HG02943 (cell line): ENCODE measurements around the gene PLXNB1.
"Not testable (repeated sequence)": the region's sequence is repeated elsewhere in the genome, so short reads cannot be mapped to it uniquely, and the experiment has no call there.

Source experiments
- ATAC-seq: cut with Tn5 transposase; IDR thresholded peaks from one replicate; pipeline ENCODE4 v1.9.1; 2021; ENCODE audit warnings: mild to moderate bottlenecking, low read depth, moderate library complexity; ENCODE audit not compliant: unreplicated experiment

Gene PLXNB1, protein sequence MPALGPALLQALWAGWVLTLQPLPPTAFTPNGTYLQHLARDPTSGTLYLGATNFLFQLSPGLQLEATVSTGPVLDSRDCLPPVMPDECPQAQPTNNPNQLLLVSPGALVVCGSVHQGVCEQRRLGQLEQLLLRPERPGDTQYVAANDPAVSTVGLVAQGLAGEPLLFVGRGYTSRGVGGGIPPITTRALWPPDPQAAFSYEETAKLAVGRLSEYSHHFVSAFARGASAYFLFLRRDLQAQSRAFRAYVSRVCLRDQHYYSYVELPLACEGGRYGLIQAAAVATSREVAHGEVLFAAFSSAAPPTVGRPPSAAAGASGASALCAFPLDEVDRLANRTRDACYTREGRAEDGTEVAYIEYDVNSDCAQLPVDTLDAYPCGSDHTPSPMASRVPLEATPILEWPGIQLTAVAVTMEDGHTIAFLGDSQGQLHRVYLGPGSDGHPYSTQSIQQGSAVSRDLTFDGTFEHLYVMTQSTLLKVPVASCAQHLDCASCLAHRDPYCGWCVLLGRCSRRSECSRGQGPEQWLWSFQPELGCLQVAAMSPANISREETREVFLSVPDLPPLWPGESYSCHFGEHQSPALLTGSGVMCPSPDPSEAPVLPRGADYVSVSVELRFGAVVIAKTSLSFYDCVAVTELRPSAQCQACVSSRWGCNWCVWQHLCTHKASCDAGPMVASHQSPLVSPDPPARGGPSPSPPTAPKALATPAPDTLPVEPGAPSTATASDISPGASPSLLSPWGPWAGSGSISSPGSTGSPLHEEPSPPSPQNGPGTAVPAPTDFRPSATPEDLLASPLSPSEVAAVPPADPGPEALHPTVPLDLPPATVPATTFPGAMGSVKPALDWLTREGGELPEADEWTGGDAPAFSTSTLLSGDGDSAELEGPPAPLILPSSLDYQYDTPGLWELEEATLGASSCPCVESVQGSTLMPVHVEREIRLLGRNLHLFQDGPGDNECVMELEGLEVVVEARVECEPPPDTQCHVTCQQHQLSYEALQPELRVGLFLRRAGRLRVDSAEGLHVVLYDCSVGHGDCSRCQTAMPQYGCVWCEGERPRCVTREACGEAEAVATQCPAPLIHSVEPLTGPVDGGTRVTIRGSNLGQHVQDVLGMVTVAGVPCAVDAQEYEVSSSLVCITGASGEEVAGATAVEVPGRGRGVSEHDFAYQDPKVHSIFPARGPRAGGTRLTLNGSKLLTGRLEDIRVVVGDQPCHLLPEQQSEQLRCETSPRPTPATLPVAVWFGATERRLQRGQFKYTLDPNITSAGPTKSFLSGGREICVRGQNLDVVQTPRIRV (N-terminal part only)

DNA sequence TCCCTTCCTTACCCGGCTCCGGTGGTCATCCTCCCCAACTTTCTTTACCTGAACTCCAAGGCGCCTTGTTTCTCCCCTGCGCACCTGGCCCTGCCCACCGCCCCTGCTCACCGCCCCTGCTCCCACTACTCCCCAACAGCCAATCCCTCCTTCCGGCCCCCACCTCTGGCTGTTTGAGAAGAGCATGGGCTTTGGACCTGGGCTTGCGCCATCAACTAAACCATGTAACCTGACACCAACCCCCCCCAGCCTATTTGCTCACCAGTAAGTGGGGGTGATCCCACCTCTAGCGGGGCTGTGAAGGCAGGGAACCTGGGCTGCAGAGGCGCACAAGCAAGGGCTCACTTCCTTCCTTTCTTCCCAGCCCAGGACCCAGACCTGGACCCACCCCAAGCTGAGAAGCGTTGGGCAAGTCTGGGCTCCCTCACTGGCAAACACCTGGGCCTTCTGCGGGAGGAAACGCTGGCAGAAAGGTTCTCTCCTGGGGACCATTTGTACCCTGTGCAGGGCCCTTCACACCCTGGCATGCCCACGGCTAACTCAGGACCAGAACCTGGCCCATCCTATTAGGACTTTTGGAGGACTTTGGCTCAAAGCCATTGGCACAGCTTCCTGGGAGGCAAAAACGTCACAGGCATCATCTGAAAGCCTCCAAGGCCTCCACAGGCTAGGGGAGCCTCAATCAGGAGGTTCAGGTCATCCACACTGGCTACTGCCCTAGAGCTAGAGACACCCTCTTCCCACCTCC is at the start of gene PLXNB1:
TSS of gene PLXNB1 (minus strand) at position 127 of the 748 bp plus-strand sequence. CDS start 5,475 bp downstream, outside the sequence.
- no peak for ATAC-seq

DNA sequence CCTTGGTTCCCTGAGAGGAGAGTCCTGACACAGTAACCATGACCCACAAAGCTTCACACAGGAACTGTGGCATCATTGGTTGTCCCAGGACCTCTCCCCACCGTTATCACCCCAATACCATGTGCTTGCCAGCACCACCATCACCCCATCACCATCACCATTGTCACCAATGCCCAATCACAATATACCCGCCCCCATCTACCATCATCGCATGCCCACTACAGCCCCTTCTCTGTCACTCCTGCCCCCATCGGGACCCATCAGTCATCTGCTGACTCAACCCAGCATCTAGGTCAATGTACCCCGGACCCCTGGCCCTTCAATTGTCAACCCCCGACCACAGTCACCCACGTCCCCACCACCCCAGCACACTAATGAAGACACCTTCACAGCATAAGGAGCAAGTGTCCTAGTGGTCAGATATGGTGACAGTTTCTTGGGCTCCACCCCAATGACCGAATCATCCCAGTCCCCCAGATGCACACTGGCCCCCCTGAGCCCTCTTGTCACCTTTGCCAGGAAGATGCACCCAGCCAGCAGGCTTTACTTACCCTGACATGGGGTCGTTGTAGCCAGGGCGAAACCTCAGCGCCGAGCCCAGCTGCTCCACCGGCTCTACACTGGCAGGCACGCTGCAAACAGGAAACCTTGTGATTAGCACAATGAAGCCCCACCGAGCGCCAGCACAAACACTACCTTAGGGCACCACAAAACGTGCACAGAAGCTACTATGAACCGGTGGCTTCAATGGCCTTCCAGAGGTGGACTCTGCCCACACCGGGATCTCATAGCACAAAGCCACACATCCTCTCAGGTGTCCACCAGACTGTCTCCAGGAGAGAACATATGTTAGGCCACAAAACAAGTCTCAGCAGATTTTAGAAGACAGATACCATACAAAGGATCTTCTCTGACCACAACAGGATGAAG is 49.0 kb upstream of the PLXNB1 start:
- no peak for ATAC-seq

DNA sequence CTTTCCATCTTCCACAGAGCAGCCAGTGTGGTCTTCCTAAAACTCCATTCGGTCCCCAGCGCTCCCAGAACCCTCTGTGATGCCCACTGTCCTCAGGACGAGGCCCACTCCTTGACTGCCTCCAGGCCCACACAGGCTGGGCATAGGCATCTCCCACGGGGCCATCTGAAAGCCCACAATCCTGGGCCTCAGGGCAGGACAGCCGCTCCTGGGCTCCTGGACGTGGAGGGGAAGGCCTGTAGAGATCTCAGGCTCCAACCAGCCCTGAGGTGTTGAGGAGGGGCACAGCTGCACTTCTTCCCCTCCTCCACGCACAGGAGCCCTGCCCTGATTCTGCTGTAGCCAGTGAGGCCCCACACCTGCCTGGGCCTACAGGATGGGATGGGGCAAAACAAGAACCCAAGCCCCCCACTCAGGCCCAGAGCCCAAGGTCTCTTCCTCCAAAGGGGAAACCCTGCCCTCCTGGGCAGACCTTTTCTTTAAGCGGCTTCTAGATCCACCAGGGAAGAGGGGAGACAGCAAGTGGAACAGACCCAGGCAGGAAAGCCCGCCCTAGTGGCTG is 48.2 kb upstream of the PLXNB1 start:
- ATAC-seq, result no peak

DNA sequence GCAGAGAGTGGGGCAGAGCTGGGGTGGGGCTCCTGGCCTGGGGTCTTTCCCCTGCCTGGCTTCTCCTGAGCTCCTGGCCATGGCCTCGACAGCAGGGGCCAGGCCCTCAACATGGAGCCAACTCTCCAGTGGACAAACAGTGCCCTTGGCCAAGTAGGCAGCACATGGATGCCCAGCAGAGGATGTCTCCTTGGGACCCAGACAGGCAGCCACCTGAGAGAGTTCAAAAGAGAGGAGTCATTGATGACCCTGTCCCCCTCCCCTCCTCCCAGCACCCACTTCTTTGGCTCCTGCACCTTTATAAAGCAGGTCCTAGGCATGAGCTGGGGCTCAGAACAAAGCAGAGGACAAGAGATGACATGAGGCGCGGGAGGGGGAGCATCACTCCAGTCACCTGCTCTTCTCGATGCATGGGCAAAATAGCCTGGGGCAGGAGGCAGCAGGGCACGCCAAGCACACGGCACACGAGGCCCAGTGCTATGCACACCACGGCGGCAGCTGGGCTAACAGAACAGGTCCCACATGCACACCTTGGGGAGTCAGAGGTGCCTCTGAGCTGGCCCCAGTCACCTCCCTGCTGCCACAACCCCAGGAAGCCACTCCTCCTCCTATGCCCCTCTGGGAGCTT is 46.7 kb upstream of the PLXNB1 start:
- no peak for ATAC-seq

DNA sequence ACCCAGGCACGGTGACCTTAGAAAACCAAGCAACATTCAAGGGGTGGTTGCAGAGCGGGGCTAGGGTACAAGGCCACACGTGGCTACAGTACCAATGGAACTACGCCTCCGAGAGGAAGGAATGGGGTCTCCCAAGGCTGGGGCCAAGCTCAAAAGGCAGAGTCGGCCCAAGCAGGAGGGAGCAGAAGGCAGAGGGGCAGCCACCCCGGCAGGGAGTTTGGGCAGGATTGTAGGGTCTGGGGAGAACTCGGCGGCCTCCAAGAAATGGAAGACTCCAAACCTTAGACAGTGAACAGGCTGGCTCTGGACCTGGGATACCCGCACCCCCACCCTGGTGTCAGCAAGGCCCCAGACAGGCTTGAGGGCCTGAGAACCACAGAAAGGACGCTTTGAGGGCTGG is 45.3 kb upstream of the PLXNB1 start:
- ATAC-seq, result no peak

DNA sequence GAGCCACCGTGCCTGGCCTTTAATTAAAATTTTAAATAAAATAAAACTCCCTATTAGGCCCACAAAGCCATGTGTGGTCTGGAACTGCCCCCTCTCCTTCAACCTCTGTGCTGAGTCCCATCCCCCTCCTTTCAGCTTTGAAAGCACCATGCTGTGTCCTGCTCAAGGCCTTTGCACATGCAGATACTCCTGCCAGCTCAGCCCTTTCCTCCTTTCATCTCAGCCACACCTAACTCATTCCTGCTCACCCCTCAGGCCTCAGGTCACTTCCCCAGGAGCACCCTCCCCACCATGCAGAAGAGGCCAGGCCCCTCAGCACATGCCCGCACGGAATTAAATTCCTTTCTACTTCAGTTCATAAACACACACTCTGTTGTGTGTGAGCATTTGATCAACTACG is 44.7 kb upstream of the PLXNB1 start:
- no peak for ATAC-seq

DNA sequence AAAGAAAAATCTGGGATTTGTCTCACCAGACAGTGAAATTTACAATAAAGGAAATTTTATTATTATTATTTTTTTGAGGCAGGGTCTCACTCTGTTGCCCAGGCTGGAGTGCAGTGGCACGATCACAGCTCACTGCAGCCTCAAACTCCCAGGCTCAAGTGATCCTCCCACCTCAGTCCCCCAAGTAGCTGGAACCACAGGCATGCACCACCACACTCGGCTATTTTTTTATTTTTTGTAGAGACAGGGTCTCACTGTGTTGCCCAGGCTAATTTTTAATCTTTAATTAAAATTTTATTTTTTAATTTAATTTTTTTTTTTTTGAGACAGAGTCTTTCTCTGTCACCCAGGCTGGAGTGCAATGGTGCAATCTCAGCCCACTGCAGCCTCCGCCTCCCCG is 44.1 kb upstream of the PLXNB1 start:
- not testable (repeated sequence) for ATAC-seq

DNA sequence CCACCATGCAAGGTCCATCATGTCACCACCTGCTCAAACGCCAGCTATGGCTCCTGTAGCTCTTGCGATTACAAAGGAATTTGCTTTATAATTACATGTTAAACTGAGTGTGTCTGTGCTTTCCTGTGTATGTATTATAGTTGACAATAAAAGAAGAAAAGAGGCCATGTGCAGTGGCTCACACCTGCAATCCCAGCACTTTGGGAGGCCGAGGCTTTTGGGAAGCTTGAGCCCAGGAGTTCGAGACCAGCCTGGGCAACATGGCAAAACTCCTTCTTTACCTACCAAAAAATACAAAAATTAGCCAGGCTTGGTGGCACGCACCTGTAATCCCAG is 43.7 kb upstream of the PLXNB1 start:
- no peak for ATAC-seq

DNA sequence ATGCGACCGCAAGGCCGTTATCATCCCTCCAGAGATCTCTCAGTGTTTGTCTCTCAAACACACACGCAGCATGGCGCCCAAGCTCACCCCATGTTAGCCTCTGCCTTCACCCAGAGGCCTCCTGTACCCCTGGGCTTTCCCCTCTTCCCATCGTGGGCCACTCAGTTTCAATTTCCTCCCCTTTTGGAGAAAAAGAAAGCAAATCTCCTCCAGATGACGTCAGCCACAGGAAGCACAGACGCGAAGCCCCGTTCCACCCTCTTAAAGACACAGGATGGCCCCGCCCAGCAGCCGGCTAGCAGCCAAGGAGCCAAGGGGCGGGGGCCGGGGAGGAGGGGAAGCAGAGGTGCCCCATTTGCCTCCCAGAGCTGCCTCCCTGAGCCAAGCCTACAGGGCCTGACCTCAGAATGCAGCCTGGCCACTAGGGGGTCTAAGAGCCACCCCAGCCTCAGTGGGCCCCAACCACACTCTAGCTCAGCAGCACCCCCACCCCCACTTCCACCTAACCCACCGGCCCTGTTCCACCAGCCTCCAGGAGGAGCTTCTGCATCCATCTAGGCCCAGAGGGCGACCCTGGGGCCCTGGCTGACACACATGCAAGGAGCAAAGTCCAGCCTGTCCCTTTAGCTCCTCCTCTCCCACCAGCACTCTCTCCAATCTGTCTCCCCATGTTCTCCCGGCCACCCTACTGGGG is 43.2 kb upstream of the PLXNB1 start:
- peak; percentile 79 for ATAC-seq

DNA sequence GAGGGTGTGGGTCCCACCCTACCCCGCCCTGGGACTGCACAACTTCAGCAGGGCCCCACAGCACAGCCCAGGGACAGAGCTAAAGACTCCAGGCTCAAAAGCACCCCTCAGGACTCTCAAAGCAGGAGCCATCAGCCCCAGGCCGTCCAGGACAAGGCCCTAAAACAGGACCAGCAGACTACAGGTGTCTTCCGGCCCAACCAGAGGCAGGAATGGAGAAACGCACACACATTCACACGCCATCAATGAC is 42.7 kb upstream of the PLXNB1 start:
- peak; percentile 15 for ATAC-seq

DNA sequence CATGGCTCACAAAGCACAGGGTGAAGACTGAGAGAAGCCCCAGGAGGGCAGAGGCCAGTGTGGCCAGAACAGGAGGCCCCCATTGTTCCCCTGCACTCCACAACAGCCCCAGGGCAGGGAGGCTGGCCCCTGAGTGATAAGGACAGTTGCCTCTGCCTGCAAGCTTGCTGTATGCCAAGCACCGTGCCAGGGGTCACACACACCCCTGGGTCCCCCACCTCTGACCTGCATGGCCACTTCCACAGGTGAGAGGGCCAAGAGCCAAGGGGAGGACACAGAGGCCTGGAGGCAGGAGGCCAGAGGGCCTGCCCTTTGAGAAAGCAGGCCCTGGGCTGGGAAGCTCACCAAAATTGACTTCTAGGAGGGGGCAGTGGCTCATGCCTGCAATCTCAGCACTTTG is 40.4 kb upstream of the PLXNB1 start:
- no peak for ATAC-seq

DNA sequence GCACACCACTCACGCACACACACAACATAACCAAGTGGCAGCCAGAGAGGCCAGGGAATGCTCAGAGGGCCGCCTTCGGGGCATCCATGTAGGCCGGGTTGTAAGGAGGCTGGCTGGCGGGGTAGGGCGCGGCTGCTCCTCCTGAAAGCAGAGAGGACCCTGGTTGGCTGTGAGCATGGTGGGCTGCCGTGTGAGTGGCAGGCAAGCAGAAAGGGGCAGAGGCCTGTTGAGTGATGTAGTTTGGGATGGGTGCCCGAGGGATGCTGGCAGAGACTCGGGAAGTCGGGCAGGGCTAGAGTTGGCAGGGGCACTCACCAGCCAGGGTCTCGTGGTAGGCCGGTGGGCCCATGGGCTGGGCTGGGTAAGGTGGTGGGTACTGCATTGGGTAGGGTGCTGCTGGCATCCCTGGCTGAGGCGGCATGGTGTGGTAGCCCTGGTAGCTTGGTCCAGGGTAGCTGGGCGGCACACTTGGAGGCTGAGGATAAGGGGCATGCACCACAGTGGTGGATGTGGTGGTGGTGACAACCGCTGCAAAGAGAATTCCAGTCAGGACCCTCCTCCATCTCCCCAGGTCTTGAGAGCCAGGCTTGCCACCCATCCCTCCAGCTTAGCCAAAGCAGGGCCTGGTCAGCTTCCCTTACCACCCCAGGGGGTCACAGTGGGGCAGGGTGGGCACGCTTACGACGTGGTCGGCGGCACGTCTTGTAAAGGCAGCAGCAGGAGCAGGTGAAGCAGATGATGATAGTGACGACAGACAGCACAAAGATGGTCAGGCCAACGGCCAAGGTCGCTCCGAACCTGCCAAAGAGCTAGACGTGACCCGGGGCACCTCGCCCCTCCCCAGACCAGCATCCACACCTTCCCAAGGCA is 39.4 kb upstream of the PLXNB1 start:
- ATAC-seq, result no peak

DNA sequence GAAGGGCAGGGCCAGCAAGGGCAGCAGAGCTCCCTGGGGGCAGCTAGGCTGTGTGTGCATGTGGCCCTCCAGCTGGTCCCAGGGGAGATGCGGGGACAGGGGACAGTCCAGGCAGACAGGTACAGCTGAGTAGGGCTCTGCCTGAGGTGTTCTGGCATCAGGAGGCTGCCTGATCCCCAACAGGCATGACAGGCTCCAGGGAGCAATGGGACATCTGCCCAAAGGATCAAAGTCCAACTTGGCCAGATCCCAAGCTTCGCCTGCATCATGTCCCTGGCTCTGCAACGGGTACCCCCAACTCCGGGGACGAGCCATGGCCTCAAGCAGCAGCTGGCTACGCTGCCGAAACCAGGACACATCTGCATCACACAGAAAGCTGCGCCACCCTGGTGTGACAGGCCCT is 38.4 kb upstream of the PLXNB1 start:
- ATAC-seq, result no peak

DNA sequence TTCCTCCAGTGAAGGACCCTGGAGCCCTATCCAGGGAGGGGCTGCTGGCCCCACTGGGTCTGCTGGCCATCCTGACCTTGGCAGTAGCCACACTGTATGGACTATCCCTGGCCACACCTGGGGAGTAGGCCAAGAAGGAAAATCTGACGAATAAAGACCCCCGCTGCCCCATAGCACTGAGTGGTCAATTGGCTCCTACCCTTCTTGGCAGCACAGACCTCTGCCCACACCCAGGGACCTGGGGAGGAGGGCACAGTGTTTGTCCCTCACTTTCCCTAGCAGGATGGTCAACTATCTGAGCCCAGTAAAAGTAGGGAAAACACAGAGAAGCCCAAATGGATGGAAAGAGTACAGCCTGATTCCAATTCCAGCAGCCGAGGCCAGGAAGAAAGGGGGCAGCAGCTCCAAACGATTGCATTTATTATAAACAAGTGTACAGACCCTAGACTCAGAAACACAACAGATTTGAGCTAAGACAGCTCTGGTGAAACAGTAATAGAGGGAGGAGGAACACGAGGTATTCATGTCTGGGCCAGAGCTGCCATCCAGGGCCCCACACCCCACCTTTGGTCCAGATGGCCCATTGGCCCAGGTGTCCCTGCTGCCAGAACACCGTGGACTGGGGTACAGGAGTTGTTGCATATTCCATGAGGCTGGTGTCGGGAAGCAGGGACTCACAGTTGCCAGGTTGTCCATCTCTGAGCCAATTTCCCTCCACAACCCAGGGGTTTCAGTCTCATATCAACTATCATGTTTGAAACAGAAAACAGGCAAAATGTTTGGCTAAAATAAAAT is 37.8 kb upstream of the PLXNB1 start:
- no peak for ATAC-seq

DNA sequence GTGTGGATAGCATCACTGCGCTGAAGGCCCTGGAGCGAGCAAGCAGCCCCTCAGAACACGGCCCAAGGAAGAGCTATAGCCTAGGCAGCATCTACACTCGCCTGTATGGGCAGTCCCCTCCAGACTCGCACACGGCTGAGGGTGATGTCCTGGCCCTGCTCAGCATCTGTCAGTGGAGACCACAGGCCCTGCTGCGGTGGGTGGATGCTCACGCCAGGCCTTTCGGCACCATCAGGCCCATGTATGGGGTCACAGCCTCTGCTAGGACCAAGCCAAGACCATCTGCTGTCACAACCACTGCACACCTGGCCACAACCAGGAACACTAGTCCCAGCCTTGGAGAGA is 37.2 kb upstream of the PLXNB1 start:
- no peak for ATAC-seq

DNA sequence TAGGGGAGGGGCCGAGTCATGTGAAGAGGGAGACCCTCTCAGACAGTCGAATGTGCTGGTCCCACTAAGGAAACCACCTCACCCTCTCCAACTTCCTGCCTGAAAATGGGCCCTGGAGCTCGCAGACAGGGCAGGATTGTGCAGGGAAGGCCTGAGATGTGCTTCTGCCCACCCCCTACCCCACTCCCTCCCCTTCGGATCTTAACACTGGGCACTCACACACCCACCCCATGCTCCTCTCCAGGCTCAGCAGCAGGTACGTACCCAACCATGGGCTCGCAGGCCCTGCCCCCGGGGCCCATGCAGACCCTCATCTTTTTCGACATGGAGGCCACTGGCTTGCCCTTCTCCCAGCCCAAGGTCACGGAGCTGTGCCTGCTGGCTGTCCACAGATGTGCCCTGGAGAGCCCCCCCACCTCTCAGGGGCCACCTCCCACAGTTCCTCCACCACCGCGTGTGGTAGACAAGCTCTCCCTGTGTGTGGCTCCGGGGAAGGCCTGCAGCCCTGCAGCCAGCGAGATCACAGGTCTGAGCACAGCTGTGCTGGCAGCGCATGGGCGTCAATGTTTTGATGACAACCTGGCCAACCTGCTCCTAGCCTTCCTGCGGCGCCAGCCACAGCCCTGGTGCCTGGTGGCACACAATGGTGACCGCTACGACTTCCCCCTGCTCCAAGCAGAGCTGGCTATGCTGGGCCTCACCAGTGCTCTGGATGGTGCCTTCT is 36.7 kb upstream of the PLXNB1 start:
- ATAC-seq, result no peak
